GM21526 (cell line): ENCODE measurements around the gene DSTYK.
"Not testable (repeated sequence)": the region's sequence is repeated elsewhere in the genome, so short reads cannot be mapped to it uniquely, and the experiment has no call there.

Source experiments
- ATAC-seq: cut with Tn5 transposase; IDR thresholded peaks from one replicate; pipeline ENCODE4 v1.9.1; 2021; ENCODE audit warnings: moderate library complexity; ENCODE audit not compliant: unreplicated experiment, low FRiP score

Gene DSTYK

GRCh38 chr1:205186191-205186590 lies 25.3 kb downstream of the DSTYK start:
- ATAC-seq = no peak

- no peak for ATAC-seq
These were observed 27.7 kb downstream of the DSTYK start for GRCh38 chr1:205183676-205184335.

GRCh38 chr1:205182930-205183329 lies 28.6 kb downstream of the DSTYK start:
- no peak for ATAC-seq

- ATAC-seq = not testable (repeated sequence)
These were observed 31.2 kb downstream of the DSTYK start for GRCh38 chr1:205180331-205180730.

- ATAC-seq = no peak
These were observed 31.7 kb downstream of the DSTYK start for GRCh38 chr1:205179842-205180241.

GRCh38 chr1:205172729-205173366 lies 38.7 kb downstream of the DSTYK start:
- ATAC-seq = no peak

- no peak for ATAC-seq
These were observed 40.1 kb downstream of the DSTYK start for GRCh38 chr1:205171369-205171768.

- ATAC-seq = no peak
These were observed 40.8 kb downstream of the DSTYK start for GRCh38 chr1:205170532-205171269.

- no peak for ATAC-seq
These were observed 42.3 kb downstream of the DSTYK start for GRCh38 chr1:205169248-205169647.

GRCh38 chr1:205168291-205168690 lies 43.2 kb downstream of the DSTYK start:
- ATAC-seq = no peak

GRCh38 chr1:205162301-205162700 lies 49.2 kb downstream of the DSTYK start:
- no peak for ATAC-seq

- ATAC-seq = no peak
These were observed 50.4 kb downstream of the DSTYK start for GRCh38 chr1:205161076-205161475.

- ATAC-seq = no peak
These were observed 53.4 kb downstream of the DSTYK start for GRCh38 chr1:205158048-205158616.

- ATAC-seq = not testable (repeated sequence)
These were observed 55.7 kb downstream of the DSTYK start for GRCh38 chr1:205155665-205156377.

- no peak for ATAC-seq
These were observed 59.0 kb downstream of the DSTYK start for GRCh38 chr1:205152505-205152904.

GRCh38 chr1:205150651-205151428 lies 60.7 kb downstream of the DSTYK start:
- no peak for ATAC-seq

GRCh38 chr1:205147191-205147835 lies 64.2 kb downstream of the DSTYK start:
- no peak for ATAC-seq

- ATAC-seq = no peak
These were observed 66.8 kb downstream of the DSTYK start for GRCh38 chr1:205144751-205145150.

GRCh38 chr1:205144046-205144720 lies 67.3 kb downstream of the DSTYK start:
- no peak for ATAC-seq
